H1 (cell line): ENCODE results near the gene NCK1. TPM values are rescaled to one million over a fixed set of nuclear protein-coding genes. Genes with fewer than 3 reads are reported as not detected.

Experiments
- CTCF ChIA-PET: fragments of 300-600 bp; sonication (Branson Sonifier 250); formaldehyde crosslinking; loops from one replicate; lab custom pipeline; 2021; ENCODE audit not compliant: partially characterized antibody; lab: Charles Lee
- POLR2A ChIA-PET: fragments of 300-600 bp; sonication (Branson Sonifier 250); formaldehyde crosslinking; loops from one replicate; lab custom pipeline; 2021; ENCODE audit warnings: inconsistent platforms; ENCODE audit not compliant: partially characterized antibody; lab: Charles Lee
- DNase-seq, 2 experiments: peaks; one replicate each; pipeline versions ENCODE4 v3.0.0 to v3.0.0-alpha.2; 2010 to 2022; ENCODE audit warnings: low spot score in 2 of 2, low read depth in 1 of 2, mixed read lengths in 1 of 2
- FAIRE-seq: peaks from 2 replicates; lab custom pipeline; 2011; peaks lifted over from hg19 to GRCh38; lab: Jason Lieb, UNC
- H2AFZ ChIP-seq: 2 replicates; pipeline ENCODE4 v1.8.1; 2012; ENCODE audit warnings: low read length, inconsistent platforms
- H2AK5ac ChIP-seq: 2 replicates; pipeline ENCODE4 v1.6.1; 2013; ENCODE audit warnings: low read depth, low read length
- H2BK120ac ChIP-seq: replicated peaks from 2 replicates; pipeline ENCODE3; 2013; ENCODE audit warnings: low read depth, low read length, inconsistent platforms
- H2BK12ac ChIP-seq: 2 replicates; pipeline ENCODE4 v1.6.1; 2013; ENCODE audit warnings: low read depth, low read length
- H2BK15ac ChIP-seq: 2 replicates; pipeline ENCODE4 v1.6.1; 2013; ENCODE audit warnings: low read length
- H2BK20ac ChIP-seq: 2 replicates; pipeline ENCODE4 v1.6.1; 2013; ENCODE audit warnings: low read length
- H2BK5ac ChIP-seq: 2 replicates; pipeline ENCODE4 v1.6.1; 2013; ENCODE audit warnings: low read depth, low read length
- H3K14ac ChIP-seq: 2 replicates; pipeline ENCODE4 v1.6.1; 2013; ENCODE audit warnings: inconsistent platforms; ENCODE audit not compliant: insufficient read length
- H3K18ac ChIP-seq: 2 replicates; pipeline ENCODE4 v1.6.1; 2013; ENCODE audit warnings: low read length; ENCODE audit errors: extremely low read depth
- H3K23ac ChIP-seq: 2 replicates; pipeline ENCODE4 v1.6.1; 2013; ENCODE audit warnings: inconsistent platforms; ENCODE audit not compliant: insufficient read length
- H3K23me2 ChIP-seq: 2 replicates; pipeline ENCODE4 v1.6.1; 2013; ENCODE audit warnings: low read depth, low read length
- H3K27ac ChIP-seq: 2 replicates; pipeline ENCODE4 v1.6.1; 2011; ENCODE audit warnings: low read depth, low read length, inconsistent platforms
- H3K27me3 ChIP-seq, 4 experiments: replicated peaks in 1 of 4; 1 replicate in 1 of 4; 2 replicates in 3 of 4; pipeline versions ENCODE4 v1.6.1 to v1.8.1; 2011 to 2013; ENCODE audit warnings: low read length in 3 of 4, mild to moderate bottlenecking in 3 of 4, inconsistent platforms in 2 of 4, mixed read lengths in 2 of 4, moderate library complexity in 1 of 4; ENCODE audit not compliant: control insufficient read depth in 3 of 4, insufficient read depth in 3 of 4; ENCODE audit errors: extremely low read depth in 1 of 4
- H3K36me3 ChIP-seq, 4 experiments: 2 replicates each; pipeline versions ENCODE4 v1.6.1 to v1.8.1; 2011 to 2013; ENCODE audit warnings: mild to moderate bottlenecking in 4 of 4, low read length in 3 of 4, moderate library complexity in 2 of 4, control low read depth in 1 of 4, inconsistent platforms in 1 of 4; ENCODE audit not compliant: insufficient read depth in 4 of 4, control insufficient read depth in 2 of 4
- H3K4ac ChIP-seq: replicated peaks from 2 replicates; pipeline ENCODE3; 2013; ENCODE audit warnings: low read length, low read depth, mixed read lengths, inconsistent platforms; ENCODE audit not compliant: insufficient read length
- H3K4me1 ChIP-seq, 4 experiments: replicated peaks in 1 of 4; 1 replicate in 1 of 4; 2 replicates in 3 of 4; pipeline versions ENCODE4 v1.6.1 to v1.8.1; 2011 to 2013; ENCODE audit warnings: low read length in 3 of 4, inconsistent platforms in 2 of 4, mixed read lengths in 1 of 4; ENCODE audit not compliant: insufficient read depth in 4 of 4, control insufficient read depth in 3 of 4
- H3K4me2 ChIP-seq, 2 experiments: 2 replicates each; pipeline versions ENCODE4 v1.6.1 to v1.8.1; 2011 to 2013; ENCODE audit warnings: low read depth in 2 of 2, low read length in 2 of 2, control low read depth in 1 of 2, inconsistent platforms in 1 of 2, mild to moderate bottlenecking in 1 of 2; ENCODE audit not compliant: insufficient read depth in 1 of 2
- H3K4me3 ChIP-seq, 4 experiments: fragments of 200-600, 300-600 bp in 1 of 4; sonication (generic), shearing (Covaris generic), sonication (Bioruptor Twin) in 1 of 4; 2 replicates each; pipeline versions ENCODE4 v1.5.1 to v1.8.1; 2011 to 2016; ENCODE audit warnings: low read length in 4 of 4, low read depth in 3 of 4, control low read depth in 2 of 4, inconsistent platforms in 2 of 4, mild to moderate bottlenecking in 2 of 4, mixed read lengths in 1 of 4, moderate library complexity in 1 of 4; ENCODE audit not compliant: insufficient read depth in 2 of 4; ENCODE audit errors: extremely low read depth in 1 of 4
- H3K56ac ChIP-seq: replicated peaks from 2 replicates; pipeline ENCODE3; 2013; ENCODE audit warnings: low read depth, mild to moderate bottlenecking, mixed read lengths, low read length, inconsistent platforms; ENCODE audit not compliant: insufficient read length
- H3K79me1 ChIP-seq: 2 replicates; pipeline ENCODE4 v1.6.1; 2013; ENCODE audit warnings: low read depth, low read length, control low read depth
- H3K79me2 ChIP-seq, 2 experiments: 2 replicates each; pipeline versions ENCODE4 v1.6.1 to v1.8.1; 2012 to 2013; ENCODE audit warnings: low read length in 2 of 2, mild to moderate bottlenecking in 2 of 2, inconsistent platforms in 1 of 2; ENCODE audit not compliant: insufficient read depth in 2 of 2, control insufficient read depth in 1 of 2
- H3K9ac ChIP-seq, 4 experiments: replicated peaks in 1 of 4; 1 replicate in 1 of 4; 2 replicates in 3 of 4; pipeline versions ENCODE4 v1.6.1 to v1.8.1; 2011 to 2013; ENCODE audit warnings: low read depth in 3 of 4, low read length in 3 of 4, control low read depth in 2 of 4, mild to moderate bottlenecking in 2 of 4, moderate library complexity in 2 of 4, inconsistent platforms in 1 of 4; ENCODE audit errors: extremely low read depth in 1 of 4
- H3K9me3 ChIP-seq, 2 experiments: 2 replicates each; pipeline versions ENCODE4 v1.6.1 to v1.8.1; 2012 to 2013; ENCODE audit warnings: mild to moderate bottlenecking in 2 of 2, moderate library complexity in 2 of 2, control low read depth in 1 of 2, inconsistent platforms in 1 of 2, low read depth in 1 of 2, low read length in 1 of 2, mixed read lengths in 1 of 2; ENCODE audit not compliant: insufficient read depth in 2 of 2
- H4K20me1 ChIP-seq, 2 experiments: replicated peaks in 1 of 2; 2 replicates each; pipeline versions ENCODE3 to v1.8.1; 2011 to 2013; ENCODE audit warnings: inconsistent platforms in 2 of 2, low read length in 2 of 2, mild to moderate bottlenecking in 1 of 2; ENCODE audit not compliant: insufficient read depth in 2 of 2, control insufficient read depth in 1 of 2
- H4K5ac ChIP-seq: 2 replicates; pipeline ENCODE4 v1.6.1; 2013; ENCODE audit warnings: low read length, low read depth, mixed read lengths, inconsistent platforms; ENCODE audit not compliant: insufficient read length
- H4K8ac ChIP-seq: 2 replicates; pipeline ENCODE4 v1.8.0; 2013; ENCODE audit warnings: mild to moderate bottlenecking, moderate library complexity, low read length, inconsistent platforms; ENCODE audit not compliant: insufficient read depth; ENCODE audit errors: extremely low read depth
- H4K91ac ChIP-seq: replicated peaks from 2 replicates; pipeline ENCODE3; 2013; ENCODE audit warnings: low read length, mixed read lengths, inconsistent platforms; ENCODE audit not compliant: insufficient read length
- CBX5 ChIP-seq: fragments of 300-800, 300-1000 bp; sonication (generic); IDR thresholded peaks from 2 replicates; pipeline ENCODE4 v1.7.1; 2016; ENCODE audit warnings: antibody characterized with exemption, low read length, low read depth
- CHD1 ChIP-seq: IDR thresholded peaks from 2 replicates; pipeline ENCODE4 v1.6.1; 2012; ENCODE audit warnings: low read depth, low read length, improper control_type of control experiment
- EGR1 ChIP-seq: IDR thresholded peaks from 2 replicates; pipeline ENCODE4 v1.6.1; 2011; ENCODE audit warnings: low read depth, low read length, borderline replicate concordance
- EZH2 ChIP-seq: fragments of 200-600 bp; sonication (generic); IDR thresholded peaks from 2 replicates; pipeline ENCODE4 v1.7.1; 2012; ENCODE audit warnings: low read depth, mild to moderate bottlenecking, moderate library complexity, low read length, inconsistent platforms; ENCODE audit not compliant: severe bottlenecking
- GTF2F1 ChIP-seq: IDR thresholded peaks from 2 replicates; pipeline ENCODE4 v1.6.1; 2012; ENCODE audit warnings: low read depth, low read length, improper control_type of control experiment, borderline replicate concordance
- KDM1A ChIP-seq: fragments of 200-600, 300-600 bp; sonication (generic); IDR thresholded peaks from 2 replicates; pipeline ENCODE4 v1.7.1; 2016; ENCODE audit warnings: mild to moderate bottlenecking, low read length, borderline replicate concordance
- KDM4A ChIP-seq: IDR thresholded peaks from one replicate; pipeline ENCODE4 v1.7.1; 2012; ENCODE audit warnings: low read depth, mild to moderate bottlenecking, moderate library complexity, low read length, inconsistent platforms; ENCODE audit not compliant: severe bottlenecking
- PHF8 ChIP-seq: fragments of 200-600 bp; sonication (generic); conservative IDR thresholded peaks from 2 replicates; pipeline ENCODE4 v1.7.1; 2012; ENCODE audit warnings: low read depth, mild to moderate bottlenecking, inconsistent platforms, low read length, moderate library complexity
- RAD21 ChIP-seq, 2 experiments: IDR thresholded peaks in 1 of 2; conservative IDR thresholded peaks in 1 of 2; 2 replicates each; pipeline ENCODE4 v1.6.1; 2011; ENCODE audit warnings: low read depth in 2 of 2, low read length in 2 of 2, improper control_type of control experiment in 1 of 2, inconsistent platforms in 1 of 2, mild to moderate bottlenecking in 1 of 2, moderate library complexity in 1 of 2
- RNF2 ChIP-seq: fragments of 200-900, 300-1000 bp; sonication (generic); IDR thresholded peaks from 2 replicates; pipeline ENCODE4 v1.7.1; 2016; ENCODE audit warnings: borderline replicate concordance, low read depth, mild to moderate bottlenecking, antibody characterized with exemption, low read length; ENCODE audit not compliant: poor library complexity, severe bottlenecking; ENCODE audit errors: missing control alignments
- SAP30 ChIP-seq: fragments of 300-600 bp; sonication (generic); IDR thresholded peaks from 2 replicates; pipeline ENCODE4 v1.7.1; 2012; ENCODE audit warnings: low read length, moderate library complexity, mild to moderate bottlenecking, inconsistent platforms; ENCODE audit not compliant: insufficient read depth, insufficient replicate concordance
- SIX5 ChIP-seq: IDR thresholded peaks from 2 replicates; pipeline ENCODE4 v1.6.1; 2011; ENCODE audit warnings: mild to moderate bottlenecking, low read depth, low read length
- TAF1 ChIP-seq: IDR thresholded peaks from 2 replicates; pipeline ENCODE4 v1.6.1; 2011; ENCODE audit warnings: mild to moderate bottlenecking, low read depth, low read length
- WGBS, 2 experiments: shearing (Covaris generic) in 1 of 2; methylation state at CpG; one replicate each; pipeline versions ENCODE4 v1.1.6 to v1.1.7; 2013 to 2015; ENCODE audit warnings: low lambda C conversion rate in 2 of 2, mixed read lengths in 2 of 2, inconsistent platforms in 1 of 2, low coverage in 1 of 2, missing lambda C conversion rate in 1 of 2; ENCODE audit not compliant: insufficient replicate concordance in 2 of 2, insufficient coverage in 1 of 2, insufficient read length in 1 of 2; ENCODE audit errors: extremely low coverage in 1 of 2, missing lambda C conversion rate in 1 of 2; 5-methylcytosine and 5-hydroxymethylcytosine counted together
- polyA plus RNA-seq, 7 experiments: library from polyadenylated mRNA; depleted of rRNA in 3 of 7; stranded (reverse) in 5 of 7; unstranded in 2 of 7; fragments of >200 nt in 5 of 7; fragments of 200-250 nt in 2 of 7; gene quantifications; 1 replicate in 5 of 7; 2 replicates in 1 of 7; 4 replicates in 1 of 7; pipeline versions ENCODE4 v1.2.1 to v1.2.3, GENCODE V29; 2011 to 2013; ENCODE audit warnings: missing spikeins in 2 of 7, mixed read lengths in 2 of 7
- total RNA-seq: library from RNA; stranded (reverse); fragmentation: NEBNext Ultra II Directional; extraction: Animal tissue kit (Norgen Biotek cat#: 25700); gene quantifications from 2 replicates; pipeline ENCODE4 v1.2.1, GENCODE V29; 2021

NCK1 gene
- total and polyA plus RNA-seq, 2 of the 8 experiments (the other 6 are each of a cell fraction or from before 2014, with no cell fraction given) = 10.0 to 28.5 TPM

DNA sequence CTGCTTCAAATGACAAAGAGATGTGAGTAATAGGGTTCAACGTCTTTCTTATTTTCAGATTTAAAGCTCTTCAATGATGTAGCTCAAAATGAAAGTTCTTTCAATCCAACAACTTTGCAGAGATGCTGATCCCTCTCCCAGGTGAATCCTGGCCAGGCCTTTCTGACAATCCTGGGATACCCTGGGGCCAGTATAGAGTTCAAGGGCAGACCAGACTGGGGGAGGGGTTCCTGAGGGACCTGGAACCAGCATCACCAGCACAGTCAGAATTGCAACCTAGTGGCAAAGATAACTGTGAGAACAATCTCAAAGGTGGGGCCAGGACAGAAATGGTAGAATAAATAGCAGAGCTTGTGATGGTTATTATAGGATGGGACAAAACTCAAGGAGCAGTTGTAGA is 19.7 kb upstream of the NCK1 start:
- DNase-seq (no peak), FAIRE-seq (no peak)
- peaks cover 0 to 2% of the 10 kb centered on the region in 2 experiments for H4K20me1 ChIP-seq
- no peak overlapping the region for H4K91ac ChIP-seq
- CTCF ChIA-PET = interaction anchor here (0.8 to 1.0 kb wide), 2 partner anchors 17 to 172 kb away, joined by 3 to 5 read pairs; no protein-coding TSS in a partner anchor
- H2BK5ac ChIP-seq = no peak overlapping the region
- no peak overlapping the region for H3K27ac ChIP-seq
- H3K23ac ChIP-seq = no peak overlapping the region
- no peak overlapping the region for H3K9ac ChIP-seq
- H3K9me3 ChIP-seq = no peaks in the 10 kb centered on the region
- H3K79me1 ChIP-seq = peaks cover 2% of the 10 kb centered on the region; the same call in 1 of the 2 replicates
- H3K4me3 ChIP-seq = no peak overlapping the region
- no peak overlapping the region for H4K5ac ChIP-seq
- H3K4me2 ChIP-seq = no peak overlapping the region
- peaks cover 0 to 6% of the 10 kb centered on the region in 2 experiments; a peak in 1 of 4 replicates for H3K79me2 ChIP-seq
- 100% methylated on average over 1 of the region's 1 CpG; no CpG with 5 or more reads in 1 of the 2 experiments for WGBS, 2 experiments
- H2AFZ ChIP-seq = no peak overlapping the region
- H3K4ac ChIP-seq = no peak overlapping the region
- no peak overlapping the region for H3K18ac ChIP-seq
- peaks cover 0 to 17% (median 2%) of the 10 kb centered on the region in 4 experiments; a peak in 3 of 8 replicates for H3K36me3 ChIP-seq
- POLR2A ChIA-PET = interaction anchor here (0.6 kb wide), 1 partner anchor 11 kb away, joined by 4 read pairs; no protein-coding TSS in a partner anchor
- H3K14ac ChIP-seq = no peak overlapping the region
- H3K27me3 ChIP-seq = no peaks in the 10 kb centered on the region; a peak in 1 of 7 replicates
- H2BK120ac ChIP-seq = no peak overlapping the region
- H2BK15ac ChIP-seq = no peak overlapping the region
- no peak overlapping the region for H2AK5ac ChIP-seq
- H4K8ac ChIP-seq = no peak overlapping the region
- H3K56ac ChIP-seq = no peak overlapping the region
- no peak overlapping the region for H2BK20ac ChIP-seq
- H3K23me2 ChIP-seq = no peaks in the 10 kb centered on the region
- no peak overlapping the region for H2BK12ac ChIP-seq
- H3K4me1 ChIP-seq = 0 out of 7 replicates have a peak, but pooled peaks cover 0 to 3% (median 0%) of the 10 kb centered on the region in 4 experiments
- TF ChIP-seq EGR1 (no peak), RAD21 (IDR thresholded peaks at IDR 0.05 in 1 of 2, conservative IDR thresholded peaks at IDR 0.05 in 1 of 2; ENCODE audit: low read depth in 2 of 2, low read length in 2 of 2) (no peak), PHF8 (no peak), KDM1A (no peak), RNF2 (no peak), KDM4A (no peak), EZH2 (no peak), SIX5 (no peak), SAP30 (no peak), CBX5 (no peak), TAF1 (no peak), GTF2F1 (no peak), CHD1 (no peak)
